HepG2 (cell line): ENCODE results near the gene DDRGK1. TPM values are rescaled to one million over a fixed set of nuclear protein-coding genes. Genes with fewer than 3 reads are reported as not detected.

Experiments
- ARHGAP35 ChIP-seq: sonication (generic); formaldehyde crosslinking; IDR thresholded peaks from 2 replicates; pipeline ENCODE4 v1.9.0; 2022; ENCODE audit warnings: mild to moderate bottlenecking, inconsistent platforms, moderate library complexity, missing genetic modification reagents, borderline replicate concordance
- ATM ChIP-seq: fragments of 450-650 bp; IDR thresholded peaks from 2 replicates; pipeline ENCODE4 v1.7.1; 2017; ENCODE audit warnings: mild to moderate bottlenecking, borderline replicate concordance
- CBFB ChIP-seq: sonication (generic); formaldehyde crosslinking; IDR thresholded peaks from 2 replicates; pipeline ENCODE4 v1.4.0; 2020; ENCODE audit warnings: missing genetic modification reagents
- DNMT3B ChIP-seq: conservative IDR thresholded peaks from 2 replicates; pipeline ENCODE4 v1.6.1; 2016; ENCODE audit warnings: missing biosample characterization, control low read depth
- FOXO4 ChIP-seq: sonication (generic); formaldehyde crosslinking; conservative IDR thresholded peaks from 2 replicates; pipeline ENCODE4 v1.8.1; 2023; ENCODE audit warnings: missing genetic modification reagents
- GFI1 ChIP-seq: sonication (generic); formaldehyde crosslinking; IDR thresholded peaks from 2 replicates; pipeline ENCODE4 v1.5.0; 2020; ENCODE audit warnings: missing genetic modification reagents, mild to moderate bottlenecking, borderline replicate concordance
- GMEB2 ChIP-seq: IDR thresholded peaks from 2 replicates; pipeline ENCODE4 v1.6.1; 2016; ENCODE audit warnings: missing biosample characterization, missing genetic modification reagents, low read depth
- KDM5B ChIP-seq: sonication (generic); formaldehyde crosslinking; IDR thresholded peaks from 2 replicates; pipeline ENCODE4 v1.4.0; 2020; ENCODE audit warnings: missing genetic modification reagents, mild to moderate bottlenecking, borderline replicate concordance
- NR3C1 ChIP-seq: sonication (generic); formaldehyde crosslinking; IDR thresholded peaks from 2 replicates; pipeline ENCODE4 v1.4.0; 2020; ENCODE audit warnings: missing genetic modification reagents
- POLR2G ChIP-seq: fragments of 200-400 bp; formaldehyde crosslinking; IDR thresholded peaks from 2 replicates; pipeline ENCODE4 v1.6.1; 2018; ENCODE audit warnings: mild to moderate bottlenecking, low read depth, low read length, moderate library complexity
- PTBP1 ChIP-seq: fragments of 200-400 bp; formaldehyde crosslinking; IDR thresholded peaks from 2 replicates; pipeline ENCODE4 v1.6.1; 2018; ENCODE audit warnings: low read length, low read depth; ENCODE audit not compliant: poor library complexity, severe bottlenecking
- SAP130 ChIP-seq: IDR thresholded peaks from 2 replicates; pipeline ENCODE4 v1.6.1; 2016; ENCODE audit warnings: low read depth
- SRY ChIP-seq: sonication (generic); formaldehyde crosslinking; IDR thresholded peaks from 2 replicates; pipeline ENCODE4 v1.8.0; 2022; ENCODE audit warnings: mild to moderate bottlenecking, missing genetic modification reagents
- STAG1 ChIP-seq: sonication (generic); formaldehyde crosslinking; IDR thresholded peaks from 2 replicates; pipeline ENCODE4 v1.4.0; 2020; ENCODE audit warnings: missing genetic modification reagents
- TAF15 ChIP-seq: fragments of 200-400 bp; formaldehyde crosslinking; IDR thresholded peaks from one replicate; pipeline ENCODE4 v1.6.1; 2018; ENCODE audit warnings: mild to moderate bottlenecking, low read depth, low read length; ENCODE audit not compliant: poor library complexity, severe bottlenecking
- TARDBP ChIP-seq: sonication (generic); formaldehyde crosslinking; IDR thresholded peaks from 2 replicates; pipeline ENCODE4 v1.8.0; 2022; ENCODE audit warnings: mild to moderate bottlenecking, missing genetic modification reagents
- ZBED4 ChIP-seq: sonication (generic); formaldehyde crosslinking; IDR thresholded peaks from 2 replicates; pipeline ENCODE4 v1.4.0; 2020; ENCODE audit warnings: missing genetic modification reagents, borderline replicate concordance
- ZNF343 ChIP-seq: sonication (generic); formaldehyde crosslinking; IDR thresholded peaks from 2 replicates; pipeline ENCODE4 v1.4.0; 2020; ENCODE audit warnings: mild to moderate bottlenecking, missing genetic modification reagents
- ZNF430 ChIP-seq: sonication (generic); formaldehyde crosslinking; IDR thresholded peaks from 2 replicates; pipeline ENCODE4 v1.9.0; 2021; ENCODE audit warnings: mild to moderate bottlenecking, missing genetic modification reagents
- ZNF460 ChIP-seq: sonication (generic); formaldehyde crosslinking; IDR thresholded peaks from 2 replicates; pipeline ENCODE4 v1.5.1; 2020; ENCODE audit warnings: missing genetic modification reagents, mild to moderate bottlenecking, borderline replicate concordance
- ZNF713 ChIP-seq: sonication (generic); formaldehyde crosslinking; IDR thresholded peaks from 2 replicates; pipeline ENCODE4 v1.4.0; 2020; ENCODE audit warnings: mild to moderate bottlenecking, missing genetic modification reagents
- ZNF773 ChIP-seq: sonication (generic); formaldehyde crosslinking; IDR thresholded peaks from 2 replicates; pipeline ENCODE4 v1.4.0; 2020; ENCODE audit warnings: missing genetic modification reagents, borderline replicate concordance
- ZNF879 ChIP-seq: sonication (generic); formaldehyde crosslinking; IDR thresholded peaks from 2 replicates; pipeline ENCODE4 v1.8.1; 2023; ENCODE audit warnings: missing genetic modification reagents
- ZNF891 ChIP-seq: sonication (generic); formaldehyde crosslinking; IDR thresholded peaks from 2 replicates; pipeline ENCODE4 v1.5.0; 2020; ENCODE audit warnings: mild to moderate bottlenecking, missing genetic modification reagents
- polyA plus RNA-seq, 8 experiments: library from polyadenylated mRNA; depleted of rRNA in 3 of 8; stranded (reverse) in 7 of 8; unstranded in 1 of 8; fragments of >200 nt; fragmentation: Illumina TruSeq in 4 of 8; extraction: Trizol in 4 of 8; gene quantifications; 2 replicates each; pipeline versions ENCODE4 v1.2.1 to v1.2.3, GENCODE V29; 2011 to 2016; ENCODE audit warnings: low read depth in 4 of 8, missing spikeins in 1 of 8, mixed read lengths in 1 of 8; ENCODE audit not compliant: insufficient read depth in 1 of 8
- total RNA-seq, 5 experiments: library from RNA; depleted of rRNA; stranded (reverse); fragments of >200 nt; fragmentation: Illumina TruSeq; extraction: Trizol; gene quantifications; 2 replicates each; pipeline ENCODE4 v1.2.3, GENCODE V29; 2016; ENCODE audit warnings: low read depth in 1 of 5

DDRGK1 gene
- total and polyA plus RNA-seq, 2 of the 13 experiments (the other 11 are each of a cell fraction or from before 2014, with no cell fraction given), result 96.7 to 149 TPM

- no peak for TF ChIP-seq ZBED4 (CRISPR knock-in tag)
- TF ChIP-seq PTBP1, result peak; percentile 46
- TF ChIP-seq STAG1, result peak; percentile 58
- peak; percentile 48; the same call in 1 of the 2 replicates for TF ChIP-seq ZNF773 (CRISPR knock-in tag)
- no peak for TF ChIP-seq TARDBP (CRISPR knock-in tag)
- no peak for TF ChIP-seq ATM
- peak; percentile 79; the same call in 1 of the 2 replicates for TF ChIP-seq KDM5B
- no peak for TF ChIP-seq ZNF343 (CRISPR knock-in tag)
- TF ChIP-seq GFI1 (CRISPR knock-in tag), result peak; percentile 32; the same call in 1 of the 2 replicates
- TF ChIP-seq CBFB, result no peak
- TF ChIP-seq FOXO4 (CRISPR knock-in tag), result 0 out of 2 replicates have a peak, but pooled peaks have one; percentile 67
- no peak for TF ChIP-seq ZNF430
- TF ChIP-seq ZNF879 (CRISPR knock-in tag), result no peak
- TF ChIP-seq GMEB2, result no peak
- TF ChIP-seq TAF15, result no peak
- TF ChIP-seq DNMT3B (CRISPR knock-in tag), result 0 out of 2 replicates have a peak, but pooled peaks have one; percentile 32
- peak; percentile 82 for TF ChIP-seq ZNF891
- TF ChIP-seq NR3C1, result no peak
- peak; percentile 15; the same call in 1 of the 2 replicates for TF ChIP-seq ZNF460 (CRISPR knock-in tag)
- 0 out of 2 replicates have a peak, but pooled peaks have one; percentile 14 for TF ChIP-seq ARHGAP35 (CRISPR knock-in tag)
- TF ChIP-seq POLR2G, result peak; percentile 66
- 0 out of 2 replicates have a peak, but pooled peaks have one; percentile 30 for TF ChIP-seq SRY (CRISPR knock-in tag)
- 0 out of 2 replicates have a peak, but pooled peaks have one; percentile 27 for TF ChIP-seq SAP130
- TF ChIP-seq ZNF713 (CRISPR knock-in tag), result no peak
Measured at GRCh38 chr20:3248167-3248992, 43.9 kb upstream of the DDRGK1 start (continued).
